GM12892 (cell line): ENCODE data around the gene MAP3K7CL.

Experiments used
- POLR2A ChIP-seq: IDR thresholded peaks from 2 replicates; pipeline ENCODE4 v1.6.1; 2011; ENCODE audit warnings: low read depth, low read length, control low read depth
- POLR2AphosphoS5 ChIP-seq: IDR thresholded peaks from 2 replicates; pipeline ENCODE4 v1.6.1; 2011; ENCODE audit warnings: low read depth, low read length, control low read depth

DNA sequence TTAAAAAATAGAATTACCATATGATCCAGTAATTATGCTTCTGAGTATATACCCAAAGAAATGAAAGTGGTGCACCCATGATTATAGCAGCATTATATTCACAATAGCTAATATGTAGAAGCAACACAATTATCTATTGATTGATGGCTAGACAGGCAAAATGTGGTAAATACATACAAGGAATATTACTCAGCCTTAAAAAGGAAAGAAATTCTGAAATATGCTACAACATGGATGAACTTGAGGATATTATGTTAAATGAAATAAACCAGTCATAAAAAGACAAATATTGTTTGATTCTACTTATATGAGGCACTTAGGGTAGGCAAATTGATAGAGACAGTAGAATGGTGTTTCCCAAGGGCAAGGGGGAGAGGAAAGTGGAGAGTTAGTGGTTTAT, 80.8 kb downstream of the MAP3K7CL start:
- TF ChIP-seq POLR2A (no peak), POLR2AphosphoS5 (no peak)
